Skeletal muscle tissue (tissue), 4 donors: ENCODE results near the gene DDN. TPM values are rescaled to one million over a fixed set of nuclear protein-coding genes. Genes with fewer than 3 reads are reported as not detected.

Experiments used
- H3K27ac ChIP-seq: one replicate; pipeline ENCODE4 v1.7.0; 2013; ENCODE audit warnings: mild to moderate bottlenecking, low read depth, low read length, inconsistent platforms
- H3K27me3 ChIP-seq, 3 donors: one replicate each; pipeline ENCODE4 v1.7.0; 2013; ENCODE audit warnings: low read length in 3 of 3; ENCODE audit not compliant: control insufficient read depth in 3 of 3, insufficient read depth in 3 of 3
- H3K36me3 ChIP-seq, 3 donors: one replicate each; pipeline ENCODE4 v1.7.0; 2013; ENCODE audit warnings: low read length in 3 of 3; ENCODE audit not compliant: control insufficient read depth in 3 of 3, insufficient read depth in 3 of 3
- H3K4me1 ChIP-seq, 3 donors: one replicate each; pipeline ENCODE4 v1.7.0; 2013; ENCODE audit warnings: low read length in 3 of 3, mild to moderate bottlenecking in 3 of 3; ENCODE audit not compliant: control insufficient read depth in 3 of 3, insufficient read depth in 3 of 3
- H3K4me3 ChIP-seq, 3 donors: one replicate each; pipeline ENCODE4 v1.7.0; 2013; ENCODE audit warnings: low read length in 3 of 3
- H3K9ac ChIP-seq, 3 donors: one replicate each; pipeline ENCODE4 v1.7.0; 2013; ENCODE audit warnings: low read length in 3 of 3, mild to moderate bottlenecking in 3 of 3, moderate library complexity in 2 of 3, low read depth in 1 of 3
- H3K9me3 ChIP-seq, 3 donors: one replicate each; pipeline ENCODE4 v1.7.0; 2013; ENCODE audit warnings: low read length in 3 of 3; ENCODE audit not compliant: control insufficient read depth in 3 of 3
- total RNA-seq: library from RNA; depleted of rRNA; stranded (reverse); fragments of >200 nt; gene quantifications from one replicate; pipeline ENCODE4 v1.2.3, GENCODE V29; 2014
- donor health status: Osteomylitis.

DDN gene
- total RNA-seq, 1 donor from 2014 or later = 18.8 TPM

GRCh38 chr12:49031573-49032161, 32.5 kb upstream of the DDN start:
- Histone ChIP-seq H3K9ac (no peak overlapping the region), H3K27ac (no peak overlapping the region), H3K9me3 (no peaks in the 10 kb centered on the region), H3K27me3 (no peaks in the 10 kb centered on the region), H3K4me3 (no peak overlapping the region), H3K4me1 (no peaks in the 10 kb centered on the region), H3K36me3 (peaks cover 72 to 78% (median 75%) of the 10 kb centered on the region in 3 donors)

GRCh38 chr12:49030714-49031572, 31.8 kb upstream of the DDN start:
- peaks cover 77 to 80% (median 80%) of the 10 kb centered on the region in 3 donors for H3K36me3 ChIP-seq
- peak overlapping the region in 1 of 3 donors; percentile 14 for H3K9ac ChIP-seq
- H3K4me3 ChIP-seq = no peak overlapping the region
- no peak overlapping the region for H3K27ac ChIP-seq
- H3K4me1 ChIP-seq = no peaks in the 10 kb centered on the region
- no peaks in the 10 kb centered on the region for H3K27me3 ChIP-seq
- H3K9me3 ChIP-seq = no peaks in the 10 kb centered on the region

GRCh38 chr12:49030119-49030518, 30.9 kb upstream of the DDN start:
- Histone ChIP-seq H3K4me1 (no peaks in the 10 kb centered on the region), H3K27me3 (no peaks in the 10 kb centered on the region), H3K9me3 (no peaks in the 10 kb centered on the region), H3K36me3 (peaks cover 82 to 84% (median 83%) of the 10 kb centered on the region in 3 donors), H3K27ac (no peak overlapping the region), H3K9ac (no peak overlapping the region), H3K4me3 (no peak overlapping the region)

- Histone ChIP-seq H3K36me3 (peaks cover 82 to 84% (median 83%) of the 10 kb centered on the region in 3 donors), H3K4me1 (no peaks in the 10 kb centered on the region), H3K27ac (no peak overlapping the region), H3K9ac (peak overlapping the region in 1 of 3 donors; percentile 25), H3K4me3 (no peak overlapping the region), H3K27me3 (no peaks in the 10 kb centered on the region), H3K9me3 (no peaks in the 10 kb centered on the region)
Measured at GRCh38 chr12:49028666-49029275, 29.6 kb upstream of the DDN start.

GRCh38 chr12:49027846-49028555, 28.8 kb upstream of the DDN start:
- Histone ChIP-seq H3K27ac (no peak overlapping the region), H3K4me1 (no peaks in the 10 kb centered on the region), H3K36me3 (peaks cover 81 to 85% (median 83%) of the 10 kb centered on the region in 3 donors), H3K9me3 (no peaks in the 10 kb centered on the region), H3K27me3 (no peaks in the 10 kb centered on the region), H3K9ac (no peak overlapping the region), H3K4me3 (no peak overlapping the region)

GRCh38 chr12:49026678-49027480, 27.7 kb upstream of the DDN start:
- H3K36me3 ChIP-seq = peaks cover 81 to 84% (median 83%) of the 10 kb centered on the region in 3 donors
- no peak overlapping the region for H3K9ac ChIP-seq
- no peaks in the 10 kb centered on the region for H3K4me1 ChIP-seq
- H3K27me3 ChIP-seq = no peaks in the 10 kb centered on the region
- no peak overlapping the region for H3K27ac ChIP-seq
- no peaks in the 10 kb centered on the region for H3K9me3 ChIP-seq
- no peak overlapping the region for H3K4me3 ChIP-seq

GRCh38 chr12:49026101-49026500, 26.9 kb upstream of the DDN start:
- Histone ChIP-seq H3K36me3 (peaks cover 81 to 88% (median 83%) of the 10 kb centered on the region in 3 donors), H3K27me3 (no peaks in the 10 kb centered on the region), H3K4me1 (no peaks in the 10 kb centered on the region), H3K27ac (no peak overlapping the region), H3K9ac (no peak overlapping the region), H3K4me3 (no peak overlapping the region), H3K9me3 (no peaks in the 10 kb centered on the region)

- Histone ChIP-seq H3K4me3 (no peak overlapping the region), H3K36me3 (peaks cover 76 to 88% (median 77%) of the 10 kb centered on the region in 3 donors), H3K9me3 (no peaks in the 10 kb centered on the region), H3K27me3 (no peaks in the 10 kb centered on the region), H3K27ac (no peak overlapping the region), H3K9ac (no peak overlapping the region), H3K4me1 (no peaks in the 10 kb centered on the region)
Measured at GRCh38 chr12:49025463-49025862, 26.3 kb upstream of the DDN start.

GRCh38 chr12:49024543-49024942, 25.4 kb upstream of the DDN start:
- Histone ChIP-seq H3K9me3 (no peaks in the 10 kb centered on the region), H3K4me3 (no peak overlapping the region), H3K36me3 (peaks cover 75 to 82% (median 77%) of the 10 kb centered on the region in 3 donors), H3K4me1 (peaks cover under 1% of the 10 kb centered on the region in 3 donors), H3K27me3 (no peaks in the 10 kb centered on the region), H3K9ac (no peak overlapping the region), H3K27ac (no peak overlapping the region)
